Natural killer cell (primary cell): ENCODE measurements around the gene FHIT. TPM values are rescaled to one million over a fixed set of nuclear protein-coding genes. Genes with fewer than 3 reads are reported as not detected.

Experiments
- ATAC-seq, 3 donors: fragments of 150-1000 bp in 2 of 3; fragments of 200-7000 bp in 1 of 3; cut with Tn5 transposase; 1 replicate in 1 of 3; 2 replicates in 2 of 3; pipeline ENCODE4 v1.10.0; 2021; ENCODE audit warnings: mild to moderate bottlenecking in 2 of 3, moderate library complexity in 2 of 3
- DNase-seq, 2 donors: peaks; one replicate each; pipeline versions ENCODE4 v3.0.0 to v3.0.0-alpha.2; 2013 to 2021; ENCODE audit warnings: mixed read lengths in 1 of 2
- H3K27ac ChIP-seq: one replicate; pipeline ENCODE4 v1.5.1; 2013; ENCODE audit warnings: mild to moderate bottlenecking, low read length
- H3K27me3 ChIP-seq: one replicate; pipeline ENCODE4 v1.6.1; 2013; ENCODE audit warnings: low read length; ENCODE audit not compliant: control insufficient read depth, insufficient read depth
- H3K36me3 ChIP-seq: one replicate; pipeline ENCODE4 v1.6.1; 2013; ENCODE audit warnings: low read length; ENCODE audit not compliant: control insufficient read depth, insufficient read depth
- H3K4me1 ChIP-seq: one replicate; pipeline ENCODE4 v1.6.1; 2013; ENCODE audit warnings: low read length; ENCODE audit not compliant: control insufficient read depth, insufficient read depth
- H3K4me3 ChIP-seq: one replicate; pipeline ENCODE4 v1.5.1; 2013; ENCODE audit warnings: low read length
- H3K9me3 ChIP-seq: one replicate; pipeline ENCODE4 v1.6.1; 2013; ENCODE audit warnings: low read length; ENCODE audit not compliant: control insufficient read depth, insufficient read depth
- H3K27ac Mint-ChIP-seq, 2 donors: one replicate each; pipeline ENCODE4 v1.8.0; 2022; ENCODE audit warnings: mild to moderate bottlenecking in 2 of 2, mixed read lengths in 2 of 2, moderate library complexity in 1 of 2
- H3K27me3 Mint-ChIP-seq, 2 donors: one replicate each; pipeline ENCODE4 v1.8.0; 2022; ENCODE audit warnings: low read depth in 2 of 2, mixed read lengths in 2 of 2
- H3K36me3 Mint-ChIP-seq: one replicate; pipeline ENCODE4 v1.8.0; 2022; ENCODE audit warnings: mixed read lengths
- H3K4me1 Mint-ChIP-seq, 2 donors: one replicate each; pipeline ENCODE4 v1.8.0; 2022; ENCODE audit warnings: mixed read lengths in 2 of 2
- H3K4me3 Mint-ChIP-seq: one replicate; pipeline ENCODE4 v1.8.0; 2022; ENCODE audit warnings: mild to moderate bottlenecking, moderate library complexity, mixed read lengths
- H3K9me3 Mint-ChIP-seq, 2 donors: one replicate each; pipeline ENCODE4 v1.8.0; 2022; ENCODE audit warnings: mixed read lengths in 2 of 2
- CTCF ChIP-seq: fragments of 200-600 bp; IDR thresholded peaks from one replicate; pipeline ENCODE4 v1.8.0; 2022; ENCODE audit warnings: antibody characterized with exemption
- WGBS: methylation state at CpG from one replicate; pipeline ENCODE4 v1.1.7; 2013; ENCODE audit warnings: missing lambda C conversion rate; ENCODE audit not compliant: insufficient coverage; 5-methylcytosine and 5-hydroxymethylcytosine counted together
- intact Hi-C: fragments of 100-400 bp; cut with micrococcal nuclease; formaldehyde crosslinking; loops from one replicate; pipeline ENCODE4 v1.14.2; 2022
- total RNA-seq, 4 donors: library from RNA; stranded (reverse); fragments of 120-200 nt in 1 of 4; gene quantifications; one replicate each; pipeline versions ENCODE4 v1.2.3 to v1.2.4, GENCODE V29; 2013 to 2022

The FHIT gene
- total RNA-seq, 3 donors from 2014 or later (not counting 1 experiment from before 2014, with no cell fraction given), result 2.7 to 6.1 (median 3.3) TPM

- H3K4me3 ChIP-seq, result no peak overlapping the region
- H3K27me3 ChIP-seq, result no peaks in the 10 kb centered on the region
- Mint-ChIP-seq H3K4me3 (no peak overlapping the region), H3K27ac (no peak overlapping the region), H3K36me3 (no peaks in the 10 kb centered on the region), H3K4me1 (peaks cover 9 to 15% of the 10 kb centered on the region in 2 donors), H3K9me3 (peaks cover 4 to 5% of the 10 kb centered on the region in 2 donors), H3K27me3 (no peaks in the 10 kb centered on the region)
- WGBS, result 89% methylated on average over 1 of the region's 1 CpG
- H3K36me3 ChIP-seq, result no peaks in the 10 kb centered on the region
- intact Hi-C loops, result no loop called here
- no peak overlapping the region for H3K27ac ChIP-seq
- ATAC-seq (no peak), DNase-seq (no peak)
- TF ChIP-seq CTCF, result no peak
- peaks cover 7% of the 10 kb centered on the region for H3K9me3 ChIP-seq
- no peaks in the 10 kb centered on the region for H3K4me1 ChIP-seq
These were observed 496.6 kb downstream of the FHIT start for GRCh38 chr3:60754617-60755016.

- Histone ChIP-seq H3K4me1 (no peaks in the 10 kb centered on the region), H3K36me3 (no peaks in the 10 kb centered on the region), H3K27ac (no peak overlapping the region), H3K9me3 (peaks cover 7% of the 10 kb centered on the region), H3K4me3 (no peak overlapping the region), H3K27me3 (no peaks in the 10 kb centered on the region)
- no peak overlapping the region for H3K27ac Mint-ChIP-seq
- H3K36me3 Mint-ChIP-seq, result no peaks in the 10 kb centered on the region
- intact Hi-C loops, result no loop called here
- H3K4me3 Mint-ChIP-seq, result no peak overlapping the region
- no peaks in the 10 kb centered on the region for H3K4me1 Mint-ChIP-seq
- H3K27me3 Mint-ChIP-seq, result no peaks in the 10 kb centered on the region
- 97% methylated on average over 3 of the region's 3 CpGs for WGBS
- DNase-seq (no peak), ATAC-seq (no peak)
- H3K9me3 Mint-ChIP-seq, result peaks cover 0 to 3% of the 10 kb centered on the region in 2 donors
- no peak for TF ChIP-seq CTCF
These were observed 498.4 kb downstream of the FHIT start for GRCh38 chr3:60752809-60753208.

GRCh38 chr3:60746695-60747416 is 504.4 kb downstream of the FHIT start:
- Histone ChIP-seq H3K4me3 (no peak overlapping the region), H3K36me3 (no peaks in the 10 kb centered on the region), H3K9me3 (peaks cover 7% of the 10 kb centered on the region), H3K4me1 (no peaks in the 10 kb centered on the region), H3K27ac (no peak overlapping the region), H3K27me3 (no peaks in the 10 kb centered on the region)
- Mint-ChIP-seq H3K9me3 (peaks cover 0 to 4% of the 10 kb centered on the region in 2 donors), H3K36me3 (no peaks in the 10 kb centered on the region), H3K4me3 (no peak overlapping the region), H3K27ac (no peak overlapping the region), H3K27me3 (no peaks in the 10 kb centered on the region), H3K4me1 (no peaks in the 10 kb centered on the region)
- 51% methylated on average over 3 of the region's 3 CpGs for WGBS
- intact Hi-C loops, result no loop called here
- no peak for TF ChIP-seq CTCF
- no peak for DNase-seq
- no peak for ATAC-seq
